Activated naive CD8-positive, alpha-beta T cell treated with anti-CD3 and anti-CD28 coated beads, Interleukin-2, amount 50 U/mL, for 16 hours (primary cell): ENCODE measurements around the gene TFDP1.

ENCODE experiments used
- DNase-seq: peaks from one replicate; pipeline ENCODE4 v3.0.0-alpha.2; 2020; ENCODE audit warnings: low read depth, low spot score

The TFDP1 gene

GRCh38 chr13:113665597-113666328 lies 81.2 kb downstream of the TFDP1 start:
- no peak for DNase-seq

- DNase-seq = no peak
Measured at GRCh38 chr13:113666329-113666670, 81.7 kb downstream of the TFDP1 start.

- no peak for DNase-seq
Measured at GRCh38 chr13:113666951-113667701, 82.6 kb downstream of the TFDP1 start, which contains the start of gene GRK1. GRK1 (plus strand) TSS chr13:113667219; CDS start chr13:113667387, 168 bp downstream.

GRCh38 chr13:113667771-113668490 lies 83.4 kb downstream of the TFDP1 start:
- DNase-seq = no peak

- no peak for DNase-seq
Measured at GRCh38 chr13:113668491-113668971, 84.0 kb downstream of the TFDP1 start.

GRCh38 chr13:113669231-113669754 lies 84.7 kb downstream of the TFDP1 start:
- no peak for DNase-seq

- no peak for DNase-seq
Measured at GRCh38 chr13:113669755-113670341, 85.3 kb downstream of the TFDP1 start.

- DNase-seq = no peak
Measured at GRCh38 chr13:113670541-113670940, 86.0 kb downstream of the TFDP1 start.

- no peak for DNase-seq
Measured at GRCh38 chr13:113671066-113672001, 86.8 kb downstream of the TFDP1 start.

- no peak for DNase-seq
Measured at GRCh38 chr13:113672002-113672651, 87.6 kb downstream of the TFDP1 start.
